Left ventricle myocardium inferior (tissue), 1 donor: Measurements from ENCODE around the gene CCDC154. TPM values are rescaled to one million over a fixed set of nuclear protein-coding genes. Genes with fewer than 3 reads are reported as not detected.

Source experiments
- DNase-seq: peaks from one replicate; pipeline ENCODE4 v3.0.0-alpha.2; 2020
- H3K27ac ChIP-seq: fragments of 200-600 bp; replicated peaks from 2 replicates; pipeline ENCODE4 v1.8.0; 2021
- H3K27me3 ChIP-seq: fragments of 200-600 bp; 2 replicates; pipeline ENCODE4 v1.8.0; 2021; ENCODE audit warnings: low read depth
- H3K36me3 ChIP-seq: fragments of 200-600 bp; 2 replicates; pipeline ENCODE4 v1.8.0; 2021
- H3K4me1 ChIP-seq: fragments of 200-600 bp; 2 replicates; pipeline ENCODE4 v1.8.0; 2021
- H3K4me3 ChIP-seq: fragments of 200-600 bp; 2 replicates; pipeline ENCODE4 v1.8.0; 2021; ENCODE audit warnings: mild to moderate bottlenecking, moderate library complexity
- H3K9me3 ChIP-seq: fragments of 200-600 bp; replicated peaks from 2 replicates; pipeline ENCODE4 v1.8.0; 2021
- CTCF ChIP-seq: fragments of 200-600 bp; IDR thresholded peaks from 2 replicates; pipeline ENCODE4 v1.8.0; 2021; ENCODE audit warnings: antibody characterized with exemption, mild to moderate bottlenecking, borderline replicate concordance
- intact Hi-C: fragments of 100-400 bp; cut with micrococcal nuclease; formaldehyde crosslinking; loops from one replicate; pipeline ENCODE4 v1.11.0; 2022
- total RNA-seq: library from RNA; stranded (reverse); fragmentation: NEBNext Ultra II Directional; extraction: Animal tissue kit (Norgen Biotek cat#: 25700); gene quantifications from one replicate; pipeline ENCODE4 v1.2.1, GENCODE V29; 2021
- donor health status: DM: no; HTN: yes; CAD: no; lungs with severe emphysema.

CCDC154 gene
- total RNA-seq, 1 donor from 2014 or later: 1.3 TPM

GRCh38 chr16:1459967-1460366 lies 15.6 kb upstream of the CCDC154 start:
- Histone ChIP-seq H3K4me1 (no peaks in the 10 kb centered on the region), H3K36me3 (peaks cover 62% of the 10 kb centered on the region), H3K4me3 (no peak overlapping the region), H3K9me3 (no peaks in the 10 kb centered on the region), H3K27ac (no peak overlapping the region), H3K27me3 (no peaks in the 10 kb centered on the region)
- intact Hi-C loops: no loop called here
- DNase-seq: no peak
- TF ChIP-seq CTCF: no peak

- no peaks in the 10 kb centered on the region for H3K27me3 ChIP-seq
- no peak overlapping the region for H3K4me3 ChIP-seq
- no peak for TF ChIP-seq CTCF
- intact Hi-C loops: no loop called here
- H3K36me3 ChIP-seq: peaks cover 67% of the 10 kb centered on the region
- no peaks in the 10 kb centered on the region for H3K9me3 ChIP-seq
- no peak for DNase-seq
- H3K4me1 ChIP-seq: no peaks in the 10 kb centered on the region
- no peak overlapping the region for H3K27ac ChIP-seq
These were observed 14.6 kb upstream of the CCDC154 start for GRCh38 chr16:1458977-1459341.

GRCh38 chr16:1458336-1458976 lies 14.1 kb upstream of the CCDC154 start:
- TF ChIP-seq CTCF: no peak
- no peak overlapping the region for H3K27ac ChIP-seq
- no peak overlapping the region for H3K4me3 ChIP-seq
- H3K4me1 ChIP-seq: no peaks in the 10 kb centered on the region
- intact Hi-C loops: no loop called here
- H3K36me3 ChIP-seq: peaks cover 72% of the 10 kb centered on the region
- no peaks in the 10 kb centered on the region for H3K9me3 ChIP-seq
- DNase-seq: no peak
- H3K27me3 ChIP-seq: no peaks in the 10 kb centered on the region

GRCh38 chr16:1457489-1458245 lies 13.3 kb upstream of the CCDC154 start:
- Histone ChIP-seq H3K4me1 (no peaks in the 10 kb centered on the region), H3K9me3 (no peaks in the 10 kb centered on the region), H3K4me3 (no peak overlapping the region), H3K36me3 (peaks cover 80% of the 10 kb centered on the region), H3K27me3 (no peaks in the 10 kb centered on the region), H3K27ac (no peak overlapping the region)
- no peak for TF ChIP-seq CTCF
- intact Hi-C loops: no loop called here
- DNase-seq: no peak

- Histone ChIP-seq H3K9me3 (no peaks in the 10 kb centered on the region), H3K36me3 (peaks cover 87% of the 10 kb centered on the region), H3K4me3 (no peak overlapping the region), H3K4me1 (no peaks in the 10 kb centered on the region), H3K27ac (no peak overlapping the region), H3K27me3 (no peaks in the 10 kb centered on the region)
- DNase-seq: no peak
- no peak for TF ChIP-seq CTCF
- intact Hi-C loops: no loop called here
These were observed 12.6 kb upstream of the CCDC154 start for GRCh38 chr16:1456951-1457350.
